Activated naive CD4-positive, alpha-beta T cell treated with anti-CD3 and anti-CD28 coated beads, Interleukin-2, amount 50 U/mL, for 16 hours (primary cell): ENCODE data around the gene IGFBP2.
"Not testable (repeated sequence)": the region's sequence is repeated elsewhere in the genome, so short reads cannot be mapped to it uniquely, and the experiment has no call there.

Source experiments
- DNase-seq: peaks from one replicate; pipeline ENCODE4 v3.0.0-alpha.2; 2020

IGFBP2 gene, protein sequence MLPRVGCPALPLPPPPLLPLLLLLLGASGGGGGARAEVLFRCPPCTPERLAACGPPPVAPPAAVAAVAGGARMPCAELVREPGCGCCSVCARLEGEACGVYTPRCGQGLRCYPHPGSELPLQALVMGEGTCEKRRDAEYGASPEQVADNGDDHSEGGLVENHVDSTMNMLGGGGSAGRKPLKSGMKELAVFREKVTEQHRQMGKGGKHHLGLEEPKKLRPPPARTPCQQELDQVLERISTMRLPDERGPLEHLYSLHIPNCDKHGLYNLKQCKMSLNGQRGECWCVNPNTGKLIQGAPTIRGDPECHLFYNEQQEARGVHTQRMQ

DNA sequence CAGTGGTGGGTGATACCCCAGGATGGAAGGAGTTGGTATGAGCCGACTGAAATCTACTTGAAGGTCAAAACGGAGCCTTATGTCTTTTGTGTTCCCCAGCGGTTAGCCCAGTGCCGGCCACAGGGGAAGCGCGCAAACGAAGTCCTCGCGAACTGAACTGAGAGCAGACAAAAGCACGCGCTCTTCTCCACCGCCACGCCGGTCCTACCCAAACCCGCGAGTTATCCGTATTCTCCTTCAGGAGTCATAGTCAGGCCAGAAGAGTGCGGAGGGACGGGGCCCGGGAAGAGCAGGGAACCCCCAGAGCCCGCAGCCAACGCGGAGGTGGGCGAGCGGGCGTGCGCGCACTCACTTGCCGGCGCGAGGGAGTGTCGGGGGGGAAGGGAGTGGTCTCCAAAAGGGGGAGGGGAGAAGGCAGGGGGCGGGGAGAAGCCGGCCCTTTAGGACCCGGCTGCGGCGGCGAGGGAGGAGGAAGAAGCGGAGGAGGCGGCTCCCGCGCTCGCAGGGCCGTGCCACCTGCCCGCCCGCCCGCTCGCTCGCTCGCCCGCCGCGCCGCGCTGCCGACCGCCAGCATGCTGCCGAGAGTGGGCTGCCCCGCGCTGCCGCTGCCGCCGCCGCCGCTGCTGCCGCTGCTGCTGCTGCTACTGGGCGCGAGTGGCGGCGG is at the start of gene IGFBP2:
TSS of gene IGFBP2 (plus strand) at position 469 of the 664 bp plus-strand sequence. CDS start at position 573, 104 bp downstream.
- no peak for DNase-seq

DNA sequence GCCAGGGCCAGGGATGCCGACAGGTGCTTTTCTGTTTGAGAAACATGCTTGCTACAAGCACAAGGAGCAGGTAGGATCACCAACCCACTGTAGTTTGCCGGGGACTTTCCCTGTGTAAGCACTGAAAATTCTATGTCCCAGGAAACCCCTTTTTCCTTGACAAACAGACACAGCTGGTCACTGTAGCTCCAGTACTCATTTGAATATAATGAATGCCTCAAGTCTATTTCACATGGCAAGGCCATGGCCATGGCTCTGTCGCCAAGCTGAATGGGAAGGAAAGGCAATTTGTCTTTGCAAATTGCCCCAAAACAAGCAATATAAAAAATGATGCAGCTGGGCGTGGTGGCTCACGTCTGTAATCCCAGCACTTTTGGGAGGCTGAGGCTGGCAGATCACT is 49.6 kb upstream of the IGFBP2 start:
- DNase-seq: no peak

DNA sequence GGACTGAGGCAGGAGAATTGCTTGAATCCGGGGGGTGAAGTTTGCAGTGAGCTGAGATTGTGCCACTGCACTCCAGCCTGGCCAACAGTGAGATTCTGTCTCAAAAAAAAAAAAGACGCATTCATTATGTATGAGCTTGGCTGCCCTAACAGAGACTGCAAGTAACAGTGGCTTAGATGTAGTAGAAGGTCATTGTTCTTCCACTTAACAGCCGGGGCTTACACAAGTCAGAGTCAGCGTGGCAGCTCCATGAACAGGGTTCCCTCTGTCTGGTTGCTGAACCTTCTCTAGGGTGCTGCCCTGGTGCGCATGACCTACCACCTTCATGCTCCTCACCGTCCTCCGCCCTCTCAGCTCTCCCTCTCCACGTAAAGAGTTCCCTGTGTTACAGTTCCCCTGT is 49.1 kb upstream of the IGFBP2 start:
- no peak for DNase-seq

DNA sequence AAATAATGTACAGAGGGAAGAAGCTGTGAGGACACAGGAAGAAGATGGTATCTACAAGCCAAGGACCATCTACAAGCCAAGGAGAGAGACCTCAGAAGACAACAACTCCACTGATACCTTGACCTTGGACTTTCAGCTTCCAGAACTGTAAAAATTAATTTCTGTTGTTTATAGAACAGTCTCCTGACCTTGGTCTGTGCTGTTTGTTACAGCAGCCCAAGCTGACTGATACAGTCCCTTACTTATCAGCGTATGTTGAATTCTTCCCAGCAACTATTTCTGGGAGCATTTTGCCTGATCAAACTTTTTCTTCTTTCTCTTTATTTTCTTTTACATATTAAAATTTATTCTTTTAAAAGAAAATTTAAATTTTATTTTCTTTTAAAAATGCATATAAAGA is 47.8 kb upstream of the IGFBP2 start:
- no peak for DNase-seq

DNA sequence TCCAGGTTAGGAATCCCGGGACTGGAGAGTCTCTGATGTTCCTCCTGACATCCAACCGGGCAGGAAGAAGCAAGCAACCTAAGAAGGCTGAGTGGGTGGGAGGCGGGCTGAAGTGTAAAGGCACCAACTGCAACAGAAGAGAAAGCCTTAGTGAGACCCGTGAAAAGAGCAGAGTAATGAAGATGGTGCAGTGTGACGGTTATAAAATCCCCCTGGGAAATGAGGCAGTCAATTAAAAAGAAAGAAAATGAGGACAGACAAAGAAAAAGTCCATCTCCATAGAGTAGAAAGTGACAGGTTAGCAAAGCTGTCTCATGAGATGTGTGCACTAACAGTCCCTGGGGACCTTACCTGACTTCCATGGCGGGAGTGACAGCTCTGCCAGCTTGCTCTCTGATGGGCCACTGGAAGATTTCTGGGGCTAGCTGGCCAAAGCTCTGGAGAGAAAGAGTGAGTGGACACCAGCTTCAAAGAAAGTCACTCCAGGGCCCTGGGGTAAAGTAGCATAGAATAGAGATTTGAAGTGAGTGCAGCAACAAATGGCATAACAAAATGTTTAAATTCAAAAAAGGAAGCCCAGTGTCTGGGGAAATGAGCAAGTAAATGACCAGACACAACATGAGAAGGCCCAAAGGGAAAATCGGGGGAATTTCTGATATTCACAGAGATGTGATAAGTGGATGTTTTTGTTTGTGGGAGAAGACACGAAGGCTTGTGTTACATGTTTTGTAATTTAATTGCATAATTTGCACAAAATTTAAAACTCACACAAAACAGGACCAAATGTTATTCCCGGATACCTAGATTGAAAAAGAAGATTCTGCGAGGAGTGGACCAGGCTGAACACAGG is 44.1 kb upstream of the IGFBP2 start:
- DNase-seq: no peak

DNA sequence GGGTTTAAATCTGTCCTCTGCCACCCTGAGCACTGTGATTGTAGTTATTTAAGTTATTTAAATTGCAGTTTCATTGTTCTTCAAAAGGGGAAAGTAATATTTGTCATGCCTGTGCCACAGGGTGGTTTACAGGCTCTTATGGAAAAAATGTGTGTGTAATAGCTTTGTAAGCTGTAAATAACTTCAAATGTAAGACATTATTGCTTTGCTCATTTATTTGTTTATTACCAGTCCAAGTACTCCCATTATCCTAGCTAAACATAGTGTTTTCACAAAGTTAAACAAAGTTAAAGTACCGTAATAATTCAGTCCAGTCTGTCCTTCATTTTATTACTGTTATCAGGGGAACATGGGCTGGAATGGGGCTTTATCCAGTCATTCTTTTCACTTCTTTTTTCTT is 43.4 kb upstream of the IGFBP2 start:
- no peak for DNase-seq

DNA sequence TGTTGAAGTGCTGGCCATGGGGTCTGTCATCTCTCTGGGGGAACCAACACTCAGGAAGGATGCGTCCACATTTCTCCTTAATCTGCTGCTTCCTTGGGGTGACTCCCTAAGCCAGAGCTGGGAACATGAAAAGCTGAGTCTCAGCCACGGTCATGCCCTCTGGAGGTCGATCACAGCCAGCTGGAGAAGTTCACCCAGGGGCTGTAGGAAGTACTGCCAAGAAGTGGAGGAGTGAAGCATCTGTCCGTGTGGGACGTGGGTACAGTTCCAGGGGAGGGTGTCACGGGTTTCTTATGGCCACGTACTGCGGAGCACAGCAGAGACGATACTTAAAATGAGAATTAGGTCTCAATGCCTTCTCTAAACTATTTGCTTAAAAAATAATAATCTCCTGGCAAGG is 42.4 kb upstream of the IGFBP2 start:
- DNase-seq: no peak

DNA sequence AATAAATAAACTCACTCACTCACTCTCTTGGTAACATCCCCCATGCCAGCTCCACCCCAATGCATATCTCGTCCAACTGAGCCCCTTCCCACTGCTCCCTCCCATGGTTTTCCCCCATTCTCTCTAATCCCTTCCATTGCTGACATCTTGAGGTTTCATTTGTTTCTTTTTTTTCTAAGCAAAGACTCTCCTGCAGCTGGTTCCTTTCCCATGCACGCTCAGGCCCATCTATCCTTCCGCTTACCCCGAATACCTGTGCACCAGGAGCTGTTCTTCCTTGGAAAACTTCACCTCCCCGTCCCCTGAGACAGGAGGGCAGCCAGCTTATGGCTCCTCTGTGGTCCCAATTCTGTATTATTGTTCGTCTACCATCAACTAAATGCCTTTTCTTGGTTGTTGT is 41.7 kb upstream of the IGFBP2 start:
- no peak for DNase-seq

DNA sequence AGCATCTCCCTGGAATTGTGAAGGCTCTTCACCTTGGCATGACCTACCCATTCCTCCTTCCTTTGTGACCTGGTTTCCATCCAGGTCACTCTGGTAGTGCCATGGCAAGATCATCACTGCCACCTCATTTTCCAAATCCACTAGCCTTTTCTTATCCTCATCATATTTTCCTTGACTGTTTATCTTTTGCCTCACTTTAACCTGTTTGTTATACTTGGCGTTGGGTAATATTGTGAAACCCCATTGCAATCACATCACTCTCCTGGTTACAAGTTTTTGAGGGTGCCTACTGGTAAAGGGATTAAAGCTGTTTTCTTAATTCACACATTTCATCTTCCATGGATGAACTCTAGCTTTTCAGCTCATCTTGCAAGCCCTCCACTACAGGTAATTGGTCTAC is 39.1 kb upstream of the IGFBP2 start:
- no peak for DNase-seq

DNA sequence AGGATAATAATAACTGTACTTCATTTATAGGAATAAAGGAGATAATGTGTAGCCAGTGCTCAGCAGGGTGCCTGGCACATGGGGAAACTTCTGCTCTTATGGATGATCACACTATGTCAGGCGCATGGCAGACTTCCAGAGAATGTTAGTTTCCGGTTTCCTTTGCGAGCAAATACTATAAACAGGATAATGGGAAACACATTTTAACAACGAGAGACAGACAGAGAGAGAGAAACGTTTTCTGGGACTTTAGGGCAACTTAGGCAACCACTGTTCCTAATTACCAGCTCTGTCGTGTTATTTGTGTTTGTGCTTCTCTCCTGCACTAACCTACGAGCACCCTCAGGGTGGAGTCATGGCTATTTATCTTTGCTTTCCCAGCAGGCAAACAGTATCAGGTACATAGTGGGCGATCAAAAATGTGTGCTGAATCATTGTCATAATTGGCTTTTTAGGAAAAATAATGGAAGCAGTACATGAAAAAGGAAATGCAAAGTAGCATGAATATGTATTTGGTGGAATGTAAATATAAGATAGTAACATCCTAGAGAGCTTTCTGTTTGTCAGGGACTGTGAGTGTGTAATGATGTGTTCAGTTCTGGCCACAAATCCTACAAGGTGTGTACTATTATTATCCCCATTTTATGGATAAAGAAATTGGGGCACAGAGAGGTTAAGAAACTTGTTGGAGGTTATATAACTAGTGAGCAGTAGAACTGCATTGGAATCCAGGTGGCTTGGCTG is 36.8 kb upstream of the IGFBP2 start:
- no peak for DNase-seq

DNA sequence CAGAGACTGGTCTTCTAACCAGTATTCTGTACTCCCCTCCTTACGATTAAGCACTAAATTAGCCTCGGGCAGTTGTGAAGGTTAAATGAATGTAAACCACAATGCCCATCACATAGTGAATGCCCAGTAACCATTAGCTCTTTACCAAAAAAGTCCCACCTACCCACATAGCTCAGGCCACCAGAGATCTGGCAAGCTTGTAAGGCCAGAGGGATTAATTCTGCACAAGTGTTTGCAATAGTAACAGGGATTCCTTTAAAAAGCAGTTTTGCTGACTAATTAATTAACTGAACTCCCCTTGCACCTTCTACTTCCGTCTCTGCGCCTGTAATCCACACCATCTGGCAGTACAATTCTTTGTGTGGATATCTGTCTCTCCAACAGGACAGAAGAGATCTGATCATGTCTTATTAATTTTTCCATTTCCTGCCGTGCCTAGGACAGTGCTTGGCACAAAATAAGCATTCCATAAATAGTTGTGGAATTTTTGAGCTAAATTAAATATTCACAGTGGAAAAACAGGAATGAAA is 36.2 kb upstream of the IGFBP2 start:
- no peak for DNase-seq

DNA sequence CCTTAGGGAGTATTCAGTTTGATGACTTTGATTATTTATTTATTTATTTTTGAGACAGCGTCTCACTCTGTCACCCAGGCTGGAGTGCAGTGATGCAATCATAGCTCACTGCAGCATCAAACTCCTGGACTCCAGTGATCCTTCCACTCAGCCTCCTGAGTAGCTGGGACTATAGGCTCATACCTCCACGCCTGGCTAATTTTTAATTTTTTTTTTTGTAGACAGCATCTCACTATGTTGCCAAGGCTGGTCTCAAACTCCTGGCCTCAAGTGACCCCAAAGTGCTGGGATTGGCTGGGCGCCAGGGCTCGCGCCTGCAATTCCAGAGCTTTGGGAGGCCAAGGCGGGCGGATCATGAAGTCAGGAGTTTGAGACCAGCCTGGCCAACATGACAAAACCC is 35.4 kb upstream of the IGFBP2 start:
- not testable (repeated sequence) for DNase-seq

DNA sequence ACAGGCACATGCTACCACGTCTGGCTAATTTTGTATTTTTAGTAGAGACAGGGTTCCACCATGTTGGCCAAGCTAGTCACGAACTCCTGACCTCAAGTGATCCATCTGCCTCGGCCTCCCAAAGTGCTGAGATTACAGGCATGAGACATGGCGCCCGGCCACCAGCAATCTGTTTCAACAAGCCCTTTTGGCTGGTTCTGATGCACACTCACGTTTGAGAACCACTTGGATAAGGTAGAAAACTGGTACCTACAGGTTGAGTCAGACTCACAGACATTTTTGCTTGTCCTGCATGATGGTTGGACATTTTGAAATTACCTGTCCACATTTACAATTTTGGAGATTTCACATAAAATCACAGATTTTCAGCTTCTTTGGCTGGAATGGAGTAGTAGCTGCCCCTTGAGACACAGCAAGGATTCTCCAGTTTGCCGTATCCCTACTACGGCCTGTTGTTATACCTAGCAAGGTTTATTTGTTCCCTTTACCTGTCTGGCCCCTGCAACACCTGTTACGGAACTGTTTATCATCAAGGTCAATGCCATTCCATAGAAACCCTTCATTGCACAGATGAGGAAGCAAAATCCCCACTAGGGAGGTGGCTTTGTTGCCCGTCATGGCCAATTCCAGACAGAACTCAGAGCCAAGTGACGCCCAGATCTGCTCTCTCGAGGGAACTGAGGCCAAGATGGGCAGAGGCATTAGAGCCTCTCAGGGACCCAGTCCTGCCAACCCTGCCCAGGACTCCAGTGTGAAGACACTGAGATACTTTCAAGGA is 31.4 kb upstream of the IGFBP2 start:
- no peak for DNase-seq

DNA sequence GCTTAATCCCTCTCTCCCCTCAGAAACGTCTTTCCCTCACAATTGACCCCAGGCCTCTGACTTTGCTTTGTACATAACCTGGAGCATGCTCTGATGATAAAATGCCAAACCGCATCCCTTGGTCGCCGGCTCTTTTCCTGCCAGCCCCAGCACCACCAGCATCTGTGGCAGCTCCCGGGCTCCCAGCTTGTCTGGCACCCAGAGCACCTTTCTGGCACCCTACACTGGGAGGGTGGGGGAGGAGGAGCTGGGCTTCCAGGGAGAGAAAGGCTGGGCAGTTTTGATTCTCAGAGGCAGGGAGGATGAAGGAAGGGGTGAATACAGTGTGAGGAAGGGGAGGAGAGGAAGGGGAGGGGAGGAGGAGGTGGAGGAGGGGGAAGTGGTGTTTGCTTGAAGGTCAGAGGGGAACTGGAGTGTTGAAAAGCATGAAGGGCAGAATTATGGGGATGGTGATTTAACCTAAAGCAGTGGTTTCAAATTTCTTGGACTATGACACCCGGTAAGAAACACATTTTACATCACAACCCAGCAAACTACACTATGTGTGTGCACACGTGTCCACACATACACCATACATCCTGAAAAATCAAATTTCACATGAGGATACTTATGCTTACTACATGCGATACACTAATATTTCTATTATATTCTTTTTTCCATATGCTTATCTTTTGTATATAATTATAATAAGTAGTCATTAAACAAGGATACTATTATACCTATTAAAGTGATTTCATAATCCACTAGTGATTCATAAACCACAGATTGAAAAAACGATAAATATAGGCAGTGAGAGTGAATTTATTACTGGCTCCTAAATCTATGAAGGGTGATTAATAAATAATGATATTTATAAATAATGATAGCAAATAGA is 30.0 kb upstream of the IGFBP2 start:
- no peak for DNase-seq

DNA sequence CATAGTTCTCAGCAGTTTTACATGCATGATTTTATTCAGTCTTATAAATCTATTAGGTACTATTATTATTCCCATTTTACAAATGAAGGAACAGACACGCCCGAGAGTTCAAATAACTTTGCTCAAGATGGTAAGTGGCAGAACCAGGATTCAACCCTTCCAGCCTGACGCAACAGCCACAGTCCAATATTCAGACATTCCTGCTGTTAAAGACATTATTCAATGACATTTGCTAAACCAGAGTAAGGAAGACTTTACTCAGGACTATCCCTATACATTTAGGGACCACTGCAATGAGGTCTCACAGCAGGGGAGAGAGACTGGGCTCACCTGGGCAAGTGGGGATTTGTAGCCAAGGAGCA is 29.4 kb upstream of the IGFBP2 start:
- no peak for DNase-seq

DNA sequence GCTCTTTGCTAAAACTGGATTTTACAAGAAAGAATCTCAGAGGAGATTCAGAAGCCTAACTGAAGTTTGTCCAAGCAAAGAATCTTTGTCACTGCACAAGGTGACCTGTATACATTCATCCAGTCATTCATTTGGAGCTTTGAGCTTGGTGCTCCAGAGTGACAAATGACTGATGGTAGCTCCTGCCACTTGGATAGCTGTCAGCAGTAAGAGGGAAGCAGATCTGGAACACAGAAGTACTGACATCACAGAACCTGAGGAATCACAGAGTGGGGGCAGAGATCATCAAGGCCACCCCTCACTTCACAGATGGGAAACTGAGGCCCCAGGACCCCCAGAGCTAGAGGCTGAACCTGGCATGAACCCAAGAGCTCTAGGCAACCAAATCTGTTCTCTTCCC is 28.8 kb upstream of the IGFBP2 start:
- DNase-seq: no peak

DNA sequence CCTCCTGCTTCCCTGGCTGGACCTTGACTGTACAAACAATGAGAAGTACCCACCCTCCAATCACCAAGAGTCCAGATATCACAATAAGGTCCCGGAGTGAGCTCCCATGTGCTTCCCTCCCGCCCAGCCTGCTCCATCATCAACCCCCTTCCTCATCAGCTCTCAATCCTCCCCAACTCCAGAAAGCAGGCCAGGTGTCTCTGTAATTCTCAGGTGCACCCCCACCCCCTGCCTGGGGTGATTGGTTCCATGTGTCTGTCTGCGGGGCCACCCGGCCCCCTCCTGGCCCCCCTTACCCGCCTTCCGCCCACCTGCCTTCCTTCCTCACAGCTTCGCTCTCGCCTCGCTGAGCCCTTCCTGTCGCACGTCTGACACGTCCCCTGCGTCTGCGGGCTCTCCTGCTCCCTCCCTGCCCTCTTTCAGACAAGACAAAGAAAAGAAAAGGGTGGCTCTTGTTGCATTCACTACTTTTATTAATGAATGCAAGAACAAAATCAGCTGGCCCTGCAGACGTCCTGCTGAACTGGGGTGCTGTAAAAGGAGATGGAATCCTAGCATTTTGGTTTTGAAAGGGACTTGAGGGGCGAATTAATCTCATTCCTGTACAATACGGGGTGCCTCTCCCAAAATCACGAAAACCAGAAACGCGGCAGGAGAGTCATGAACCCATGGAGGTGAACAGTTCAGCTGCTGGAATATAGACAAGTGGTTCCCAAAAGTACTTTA is 26.5 kb upstream of the IGFBP2 start:
- peak; percentile 48 for DNase-seq

DNA sequence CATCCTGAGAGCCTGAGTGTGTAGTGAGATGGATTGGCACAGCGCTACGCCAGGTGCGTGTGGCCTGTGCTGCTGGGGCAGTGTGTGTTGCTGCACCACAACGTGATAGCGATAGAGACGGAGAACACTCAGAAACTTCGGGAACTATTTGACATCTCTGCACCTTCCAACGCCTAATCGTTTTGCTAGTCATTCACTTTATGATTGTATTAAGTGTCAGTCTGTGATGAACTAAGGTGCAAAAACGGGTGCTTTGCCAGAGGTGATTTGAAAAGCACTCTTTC is 26.0 kb upstream of the IGFBP2 start:
- no peak for DNase-seq

DNA sequence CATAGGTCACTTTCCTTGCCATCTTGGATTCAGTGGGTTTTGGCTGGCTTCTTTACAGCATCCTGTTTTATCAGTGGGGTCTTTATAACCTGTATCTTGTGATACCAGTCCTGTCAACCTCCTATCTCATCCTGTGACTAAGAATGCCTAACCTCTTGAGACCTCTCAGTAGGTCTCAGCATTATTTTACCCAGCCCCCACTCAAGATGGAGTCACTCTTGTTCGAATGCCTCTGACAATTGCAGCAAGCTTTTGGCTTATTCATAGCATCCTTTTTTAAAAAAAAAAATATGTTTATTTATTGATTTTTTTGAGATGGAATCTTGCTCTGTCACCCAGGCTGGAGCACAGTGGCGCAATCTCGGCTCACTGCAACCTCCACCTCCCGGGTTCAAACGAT is 24.7 kb upstream of the IGFBP2 start:
- no peak for DNase-seq

DNA sequence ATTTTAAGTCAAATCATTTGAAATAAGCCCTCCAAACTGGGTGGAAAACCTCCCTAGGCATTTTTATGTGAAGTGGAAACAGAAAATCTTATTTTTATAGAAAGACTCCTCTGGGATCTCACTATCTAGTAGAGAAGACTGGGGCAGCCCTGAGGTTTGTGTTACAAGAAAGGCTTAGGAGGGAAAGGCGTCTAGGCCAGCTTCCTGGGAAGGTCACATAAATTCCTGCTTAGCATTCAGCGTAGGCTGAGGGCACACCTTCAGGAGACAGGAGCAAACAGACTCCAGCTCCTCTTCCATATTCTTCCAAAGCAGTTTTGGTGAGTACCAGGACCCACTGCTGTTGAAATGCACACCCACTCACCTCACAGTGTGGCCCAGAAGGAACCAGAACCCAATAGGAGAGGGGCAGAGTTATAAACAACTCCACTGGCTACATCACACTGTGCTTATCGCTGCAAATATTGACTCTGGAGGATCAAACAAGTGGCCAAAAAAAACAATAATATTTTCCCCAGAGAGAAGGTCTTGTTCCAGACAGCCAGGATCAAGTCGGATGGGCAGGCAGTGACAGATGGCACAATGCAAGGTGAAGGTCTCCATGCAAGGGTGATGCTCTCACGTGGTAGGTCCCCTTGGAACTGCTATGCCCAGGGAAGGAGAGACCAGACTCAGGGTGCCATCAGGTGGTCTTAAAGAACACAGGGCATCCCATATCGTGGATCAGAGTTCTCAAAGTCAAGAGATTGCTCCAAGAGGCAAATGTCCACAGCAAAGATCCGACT is 17.7 kb upstream of the IGFBP2 start:
- no peak for DNase-seq
